HuH-7 (cell line): Measurements from ENCODE around the gene OBSCN.
A peak's percentile ranks its signal among the peaks of the same experiment; 100 is the strongest.

Experiments
- DNase-seq: peaks from one replicate; pipeline ENCODE4 v3.0.0; 2011; ENCODE audit warnings: low spot score

OBSCN gene

GRCh38 chr1:228307218-228308023 is 99.6 kb downstream of the OBSCN start:
- DNase-seq: no peak

DNA sequence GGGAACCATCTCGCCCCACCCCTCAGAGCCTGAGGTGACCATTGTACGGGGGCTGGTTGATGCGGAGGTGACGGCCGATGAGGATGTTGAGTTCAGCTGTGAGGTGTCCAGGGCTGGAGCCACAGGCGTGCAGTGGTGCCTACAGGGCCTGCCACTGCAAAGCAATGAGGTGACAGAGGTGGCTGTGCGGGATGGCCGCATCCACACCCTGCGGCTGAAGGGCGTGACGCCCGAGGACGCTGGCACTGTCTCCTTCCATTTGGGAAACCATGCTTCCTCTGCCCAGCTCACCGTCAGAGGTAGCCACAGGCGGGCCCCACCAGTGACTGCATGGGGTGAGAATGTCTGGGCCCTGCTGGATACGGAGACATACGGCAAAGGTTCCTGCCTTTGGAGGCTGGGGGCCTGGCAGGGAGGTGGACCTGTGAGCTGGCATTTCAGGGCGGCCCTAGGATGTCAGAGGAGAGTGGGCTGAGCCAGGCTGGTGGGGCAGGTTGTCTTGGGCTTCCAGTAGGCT is 100.3 kb downstream of the OBSCN start:
- no peak for DNase-seq

GRCh38 chr1:228308628-228309325 is 100.9 kb downstream of the OBSCN start:
- DNase-seq: peak; percentile 62

GRCh38 chr1:228309326-228310067 is 101.7 kb downstream of the OBSCN start:
- DNase-seq: no peak

DNA sequence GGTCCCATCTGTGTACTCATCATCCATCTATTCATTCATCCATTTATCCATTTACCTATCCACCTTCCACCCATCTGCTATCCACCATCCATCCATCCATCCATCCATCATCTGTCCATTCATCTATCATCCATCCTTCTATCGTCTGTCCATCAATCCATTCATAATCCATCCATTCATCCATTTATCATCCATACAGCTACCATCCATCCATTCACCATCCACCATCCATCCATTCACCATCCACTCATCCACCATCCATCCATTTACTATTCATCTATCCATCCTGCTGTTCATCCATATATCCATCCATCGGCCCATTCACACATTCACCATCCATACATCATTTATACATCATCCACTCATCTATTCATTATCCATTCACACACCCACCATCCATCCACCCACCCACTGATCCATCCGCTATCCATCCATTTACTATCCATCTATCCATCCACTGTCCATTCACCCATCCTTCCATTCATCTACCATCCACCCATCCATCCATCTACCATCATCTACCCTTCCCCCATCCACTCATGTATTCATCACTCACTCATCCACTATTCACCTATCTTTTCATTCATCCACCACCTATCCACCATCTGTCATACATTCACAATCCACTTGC is 102.4 kb downstream of the OBSCN start:
- DNase-seq: no peak

- DNase-seq: no peak
Observed at GRCh38 chr1:228311091-228311490, 103.2 kb downstream of the OBSCN start.

DNA sequence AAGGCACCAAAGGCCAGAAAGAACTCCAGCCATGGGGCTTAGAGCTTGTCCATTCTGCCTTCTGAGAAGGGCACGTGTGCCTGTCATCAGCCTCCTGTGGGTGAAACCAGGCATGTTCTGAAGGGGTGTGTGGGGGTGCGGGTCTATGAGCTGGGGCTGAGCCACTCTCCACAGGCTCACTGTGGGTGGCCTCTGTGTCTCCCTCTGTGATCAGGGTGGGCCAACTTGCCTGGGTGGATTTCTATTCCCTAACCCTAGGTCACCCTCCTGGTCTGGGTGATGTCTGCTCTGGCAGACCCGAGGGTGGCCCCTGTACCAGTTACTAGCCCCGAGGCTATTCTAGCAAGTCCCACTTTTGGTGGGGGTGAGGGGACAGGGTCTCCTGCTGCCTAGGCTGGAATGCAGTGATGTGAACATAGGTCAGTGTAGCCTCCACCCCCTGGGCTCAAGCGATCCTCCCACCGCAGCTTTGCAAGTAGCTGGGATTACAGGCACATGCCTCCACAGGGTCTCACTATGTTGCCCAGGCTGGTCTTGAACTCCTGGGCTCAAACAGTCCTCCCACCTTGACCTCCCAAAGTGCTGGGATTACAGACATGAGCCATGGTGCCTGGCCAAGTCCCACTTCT is 104.4 kb downstream of the OBSCN start:
- no peak for DNase-seq

- no peak for DNase-seq
Observed at GRCh38 chr1:228313536-228314277, 105.9 kb downstream of the OBSCN start.

- no peak for DNase-seq
Observed at GRCh38 chr1:228314315-228314657, 106.4 kb downstream of the OBSCN start.

- no peak for DNase-seq
Observed at GRCh38 chr1:228314658-228315483, 107.0 kb downstream of the OBSCN start.

DNA sequence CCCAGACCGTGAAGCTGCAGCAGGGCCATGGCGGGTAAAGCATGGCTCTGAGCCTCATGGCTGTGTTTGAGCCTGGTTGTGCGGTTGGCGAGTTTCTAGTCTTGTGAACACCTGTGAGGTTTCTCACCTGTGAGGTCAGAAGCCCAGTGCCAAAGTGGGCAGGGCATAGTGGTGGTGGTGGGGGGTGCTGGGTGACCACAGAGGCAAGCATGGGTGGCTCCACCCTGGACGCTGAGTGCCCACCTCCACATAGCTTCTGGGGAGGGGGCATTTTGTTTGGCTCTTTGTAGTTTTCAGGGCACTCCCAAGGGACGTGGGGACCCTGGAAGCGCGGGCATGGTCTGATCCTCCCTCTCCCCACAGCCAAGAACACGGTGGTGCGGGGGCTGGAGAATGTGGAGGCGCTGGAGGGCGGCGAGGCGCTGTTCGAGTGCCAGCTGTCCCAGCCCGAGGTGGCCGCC is 107.7 kb downstream of the OBSCN start:
- DNase-seq: no peak

DNA sequence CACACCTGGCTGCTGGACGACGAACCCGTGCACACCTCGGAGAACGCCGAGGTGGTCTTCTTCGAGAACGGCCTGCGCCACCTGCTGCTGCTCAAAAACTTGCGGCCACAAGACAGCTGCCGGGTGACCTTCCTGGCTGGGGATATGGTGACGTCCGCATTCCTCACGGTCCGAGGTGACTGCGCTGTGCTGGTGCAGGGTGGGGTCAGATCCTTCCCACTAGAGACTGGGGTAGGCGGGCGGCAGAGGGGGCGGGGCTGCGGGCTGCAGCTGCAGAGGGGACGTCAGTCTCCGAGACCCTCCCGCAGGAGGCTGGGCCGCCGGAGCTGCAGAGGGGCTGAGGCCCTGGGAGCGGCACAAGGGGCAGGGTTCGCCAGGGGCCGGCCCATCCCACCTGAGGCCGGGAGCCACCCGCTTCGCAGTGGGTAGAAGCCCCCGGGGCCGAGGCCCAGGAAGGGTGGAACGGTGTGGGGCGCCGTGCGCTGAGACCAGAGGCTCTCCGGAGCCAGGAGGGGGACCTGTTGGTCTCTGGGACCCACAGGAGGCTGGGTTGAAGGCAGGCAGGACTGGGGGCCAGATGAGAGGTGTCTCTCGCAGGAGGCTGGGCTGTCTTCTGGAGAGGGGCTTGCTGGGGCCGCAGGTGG is 108.2 kb downstream of the OBSCN start:
- DNase-seq: no peak

DNA sequence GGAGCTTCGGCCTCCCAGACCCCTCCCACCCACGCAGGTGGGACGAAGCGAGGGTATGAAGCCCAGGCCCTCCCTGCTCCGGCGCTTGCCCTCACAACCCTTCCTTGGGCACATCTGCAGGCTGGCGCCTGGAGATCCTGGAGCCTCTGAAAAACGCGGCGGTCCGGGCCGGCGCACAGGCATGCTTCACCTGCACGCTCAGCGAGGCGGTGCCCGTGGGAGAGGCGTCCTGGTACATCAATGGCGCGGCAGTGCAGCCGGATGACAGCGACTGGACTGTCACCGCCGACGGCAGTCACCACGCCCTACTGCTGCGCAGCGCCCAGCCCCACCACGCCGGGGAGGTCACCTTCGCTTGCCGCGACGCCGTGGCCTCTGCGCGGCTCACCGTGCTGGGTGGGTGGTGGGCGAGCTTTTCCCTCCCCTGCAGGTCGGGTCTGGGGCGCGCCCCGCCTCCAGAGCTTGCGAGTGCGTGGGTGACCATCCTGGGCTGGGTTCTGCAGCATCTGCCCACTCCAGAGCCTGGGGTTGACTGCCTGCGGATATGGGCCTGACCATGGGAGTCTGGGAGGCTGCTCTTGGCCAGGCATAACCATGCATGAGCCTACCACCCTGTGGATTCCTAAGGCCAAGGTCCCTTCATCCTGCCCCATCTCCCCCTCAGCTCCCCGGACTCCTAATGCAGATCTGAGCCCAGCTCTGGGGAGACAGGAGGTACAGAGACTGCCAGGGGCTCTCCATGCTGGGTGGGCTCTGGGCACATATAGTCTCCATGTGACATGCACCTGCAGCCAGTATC is 108.9 kb downstream of the OBSCN start:
- DNase-seq: no peak

- DNase-seq: no peak
Observed at GRCh38 chr1:228317411-228317828, 109.6 kb downstream of the OBSCN start.

DNA sequence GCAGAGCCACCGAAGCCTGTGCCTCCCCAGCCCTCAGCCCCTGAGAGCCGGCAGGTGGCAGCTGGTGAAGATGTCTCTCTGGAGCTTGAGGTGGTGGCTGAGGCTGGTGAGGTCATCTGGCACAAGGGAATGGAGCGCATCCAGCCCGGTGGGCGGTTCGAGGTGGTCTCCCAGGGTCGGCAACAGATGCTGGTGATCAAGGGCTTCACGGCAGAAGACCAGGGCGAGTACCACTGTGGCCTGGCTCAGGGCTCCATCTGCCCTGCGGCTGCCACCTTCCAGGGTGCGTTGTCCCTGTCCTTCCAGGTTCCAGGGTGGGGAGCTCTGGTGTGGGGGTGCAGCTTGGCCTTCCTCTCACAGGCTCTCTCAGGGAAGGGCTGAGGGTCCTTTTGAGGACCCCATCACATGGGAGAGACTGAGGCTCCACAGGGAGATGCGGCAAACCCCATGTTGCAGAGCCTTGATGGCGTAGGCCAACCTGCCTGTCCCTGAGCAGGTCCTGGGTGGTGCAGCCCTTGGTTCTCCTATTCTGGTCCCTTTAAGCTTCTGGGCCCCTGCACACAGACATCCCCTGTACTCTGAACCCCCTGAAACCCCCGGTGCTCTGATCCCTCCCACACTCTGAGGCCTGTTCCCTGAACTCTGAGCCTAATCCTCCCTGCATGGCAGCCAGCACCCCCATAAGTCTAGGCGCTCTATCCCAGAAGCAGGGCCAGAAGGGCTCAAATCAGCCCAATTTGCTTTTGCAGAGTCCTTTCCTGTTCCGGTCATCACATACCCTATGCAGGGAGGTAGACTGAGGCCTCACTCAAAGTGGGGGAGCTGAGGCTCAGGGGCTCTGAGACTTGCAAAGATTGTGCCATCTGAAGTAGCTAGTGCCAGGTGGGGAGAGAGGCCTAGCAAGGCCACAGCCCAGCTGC is 110.3 kb downstream of the OBSCN start:
- no peak for DNase-seq

DNA sequence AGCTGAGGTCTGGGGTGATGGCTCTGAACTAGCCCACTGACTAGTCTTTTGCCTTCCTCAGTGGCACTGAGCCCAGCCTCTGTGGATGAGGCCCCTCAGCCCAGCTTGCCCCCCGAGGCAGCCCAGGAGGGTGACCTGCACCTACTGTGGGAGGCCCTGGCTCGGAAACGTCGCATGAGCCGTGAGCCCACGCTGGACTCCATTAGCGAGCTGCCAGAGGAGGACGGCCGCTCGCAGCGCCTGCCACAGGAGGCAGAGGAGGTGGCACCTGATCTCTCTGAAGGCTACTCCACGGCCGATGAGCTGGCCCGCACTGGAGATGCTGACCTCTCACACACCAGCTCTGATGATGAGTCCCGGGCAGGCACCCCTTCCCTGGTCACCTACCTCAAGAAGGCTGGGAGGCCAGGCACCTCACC is 111.0 kb downstream of the OBSCN start:
- DNase-seq: no peak

- no peak for DNase-seq
Observed at GRCh38 chr1:228319352-228320088, 111.7 kb downstream of the OBSCN start.
